Cardiac fibroblast (primary cell): ENCODE results near the gene SCAPER.

Experiments
- DNase-seq, 2 donors: peaks; one replicate each; pipeline versions ENCODE4 v3.0.0 to v3.0.0-alpha.2; 2010; ENCODE audit warnings: low read depth in 2 of 2
- H3K4me3 ChIP-seq, 2 donors: replicated peaks in 1 of 2; 1 replicate in 1 of 2; 2 replicates in 1 of 2; pipeline ENCODE4 v1.5.1; 2011; ENCODE audit warnings: low read depth in 2 of 2, low read length in 2 of 2, mild to moderate bottlenecking in 2 of 2, moderate library complexity in 1 of 2
- TF ChIP-seq, protein P1 (sequence below): IDR thresholded peaks from one replicate; pipeline ENCODE4 v1.5.1; 2011; ENCODE audit warnings: low read depth, mild to moderate bottlenecking, low read length, inconsistent platforms

SCAPER gene

DNA sequence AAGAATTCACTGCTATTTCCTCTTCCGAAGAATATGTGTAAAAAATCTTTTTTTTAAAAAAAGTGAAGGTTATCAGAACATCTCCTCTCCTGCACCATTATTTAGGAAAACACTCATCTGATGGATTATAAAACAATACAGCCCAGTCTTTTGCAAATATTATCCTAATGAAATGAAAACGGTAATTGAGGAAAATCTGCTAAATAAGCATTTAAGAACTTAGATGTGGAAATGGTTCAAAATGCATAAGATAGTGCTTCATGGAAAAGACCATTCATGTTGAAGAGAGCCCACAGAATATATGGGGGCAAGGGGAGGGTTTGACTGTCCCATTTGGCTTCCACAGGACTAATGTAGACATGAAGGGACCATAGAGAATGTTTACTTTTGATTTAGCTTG is 520.7 kb downstream of the SCAPER start:
- H3K4me3 ChIP-seq, result no peak overlapping the region
- DNase-seq, result no peak
- TF ChIP-seq, protein P1, sequence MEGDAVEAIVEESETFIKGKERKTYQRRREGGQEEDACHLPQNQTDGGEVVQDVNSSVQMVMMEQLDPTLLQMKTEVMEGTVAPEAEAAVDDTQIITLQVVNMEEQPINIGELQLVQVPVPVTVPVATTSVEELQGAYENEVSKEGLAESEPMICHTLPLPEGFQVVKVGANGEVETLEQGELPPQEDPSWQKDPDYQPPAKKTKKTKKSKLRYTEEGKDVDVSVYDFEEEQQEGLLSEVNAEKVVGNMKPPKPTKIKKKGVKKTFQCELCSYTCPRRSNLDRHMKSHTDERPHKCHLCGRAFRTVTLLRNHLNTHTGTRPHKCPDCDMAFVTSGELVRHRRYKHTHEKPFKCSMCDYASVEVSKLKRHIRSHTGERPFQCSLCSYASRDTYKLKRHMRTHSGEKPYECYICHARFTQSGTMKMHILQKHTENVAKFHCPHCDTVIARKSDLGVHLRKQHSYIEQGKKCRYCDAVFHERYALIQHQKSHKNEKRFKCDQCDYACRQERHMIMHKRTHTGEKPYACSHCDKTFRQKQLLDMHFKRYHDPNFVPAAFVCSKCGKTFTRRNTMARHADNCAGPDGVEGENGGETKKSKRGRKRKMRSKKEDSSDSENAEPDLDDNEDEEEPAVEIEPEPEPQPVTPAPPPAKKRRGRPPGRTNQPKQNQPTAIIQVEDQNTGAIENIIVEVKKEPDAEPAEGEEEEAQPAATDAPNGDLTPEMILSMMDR, result no peak

DNA sequence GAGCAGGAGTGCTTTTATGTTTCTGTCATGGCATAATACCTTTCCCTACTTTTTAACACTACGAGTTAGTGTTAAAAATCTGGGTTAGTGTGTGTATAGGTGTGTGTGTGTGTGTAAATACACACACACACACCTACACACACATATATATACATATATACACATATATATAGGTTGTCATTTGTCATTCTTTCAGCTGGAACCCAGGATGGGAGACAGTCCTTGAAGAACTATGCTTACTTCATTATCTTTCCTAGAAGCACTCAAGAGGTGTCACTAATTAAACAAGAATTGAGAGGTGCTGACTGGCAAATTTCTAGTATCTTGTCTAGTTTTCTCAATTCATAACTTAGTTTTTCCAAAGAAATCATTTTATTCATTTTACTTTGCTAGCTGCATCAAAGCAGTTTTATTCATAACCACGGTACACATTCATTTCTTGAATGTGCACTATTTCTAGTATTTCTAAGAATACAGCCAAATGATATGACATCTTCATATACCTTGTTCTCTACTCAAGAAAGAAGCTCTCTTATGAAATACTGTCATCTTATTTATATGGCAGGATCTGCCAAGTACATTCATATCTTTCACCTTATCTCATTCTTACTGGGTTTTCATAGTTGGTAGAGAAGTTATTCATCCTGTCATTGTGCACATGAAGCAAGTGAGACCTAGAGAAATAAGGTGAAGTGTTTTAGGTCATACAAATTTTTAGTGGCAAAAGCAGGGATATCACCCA is 522.0 kb downstream of the SCAPER start:
- no peak overlapping the region for H3K4me3 ChIP-seq
- TF ChIP-seq, protein P1, result no peak
- DNase-seq, result no peak

DNA sequence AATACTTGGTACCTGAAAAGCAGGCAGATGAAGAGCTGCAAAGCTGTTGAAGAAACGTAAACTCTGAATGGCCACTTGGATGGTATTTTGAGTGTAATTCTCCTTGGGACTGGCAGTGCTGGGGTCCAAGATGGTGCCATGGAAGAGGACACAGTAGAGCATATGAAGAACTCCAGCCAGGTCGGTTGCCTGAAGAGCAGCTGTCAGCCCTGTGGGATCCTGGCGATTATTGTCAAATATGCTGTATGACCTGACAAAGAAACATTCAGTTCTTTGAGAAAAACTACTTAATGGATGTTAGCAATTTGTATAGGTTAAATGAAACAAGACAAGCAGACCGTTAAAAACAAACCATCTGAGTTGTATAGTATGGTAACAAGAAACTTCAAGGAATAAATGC is 523.8 kb downstream of the SCAPER start:
- H3K4me3 ChIP-seq, result no peak overlapping the region
- DNase-seq, result no peak
- TF ChIP-seq, protein P1, result no peak

DNA sequence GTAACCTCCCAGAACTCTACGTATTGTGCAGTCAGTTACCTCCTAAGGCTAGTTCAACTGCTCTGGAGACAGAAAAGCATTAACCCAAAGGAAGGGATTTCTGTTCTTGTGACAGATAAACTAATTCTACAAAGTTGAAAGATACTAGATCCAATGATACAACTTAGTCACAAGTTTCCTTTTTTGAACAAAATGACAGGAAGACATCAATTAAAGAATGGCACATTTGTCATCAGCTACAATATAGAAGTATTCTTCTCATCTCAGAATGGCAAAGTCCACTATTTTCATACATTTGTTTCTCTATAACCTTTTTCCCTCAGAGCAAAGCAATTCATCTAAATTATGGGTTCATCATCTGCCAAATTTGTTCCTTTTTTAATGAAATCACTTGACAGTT is 524.9 kb downstream of the SCAPER start:
- TF ChIP-seq, protein P1, result no peak
- no peak overlapping the region for H3K4me3 ChIP-seq
- no peak for DNase-seq

DNA sequence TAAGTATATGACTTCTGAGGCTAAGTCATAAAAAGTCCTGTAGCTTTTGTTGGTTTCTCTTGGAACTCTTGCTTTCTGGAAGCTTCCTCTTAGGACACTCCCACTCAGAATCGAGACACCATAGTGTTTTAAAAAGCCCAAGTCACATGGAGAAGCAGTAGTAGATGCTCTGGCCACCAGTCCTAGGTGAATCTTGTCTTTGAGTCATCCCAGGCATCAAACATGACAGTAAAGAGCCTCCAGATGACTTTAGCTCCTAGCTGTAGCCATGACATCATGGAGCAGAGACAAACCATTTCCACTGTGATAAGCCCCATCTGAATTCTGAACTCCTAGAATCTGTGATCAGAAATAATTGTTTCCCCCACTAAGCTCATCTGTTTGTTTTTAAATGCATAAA is 526.4 kb downstream of the SCAPER start:
- DNase-seq, result no peak
- TF ChIP-seq, protein P1, result no peak
- H3K4me3 ChIP-seq, result no peak overlapping the region

DNA sequence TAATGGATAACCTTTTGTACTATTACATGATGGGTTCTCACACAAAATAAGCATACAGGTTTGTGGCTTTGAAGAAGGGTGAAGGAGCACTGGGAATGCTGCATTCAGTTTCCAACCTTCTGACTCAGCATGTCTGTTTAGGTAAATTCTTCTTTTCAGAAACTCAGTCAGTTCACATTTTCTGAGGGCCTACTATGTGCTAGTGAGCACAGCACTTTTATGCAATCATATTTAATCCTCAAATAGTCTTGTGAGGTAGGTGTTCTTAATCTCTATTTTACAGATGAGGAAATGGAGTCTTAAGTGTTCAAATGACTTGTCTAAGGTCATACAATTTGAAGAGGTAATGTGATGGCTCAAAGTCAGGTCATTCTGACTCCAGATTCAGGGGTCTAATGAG is 527.4 kb downstream of the SCAPER start:
- TF ChIP-seq, protein P1, result no peak
- no peak overlapping the region for H3K4me3 ChIP-seq
- no peak for DNase-seq

DNA sequence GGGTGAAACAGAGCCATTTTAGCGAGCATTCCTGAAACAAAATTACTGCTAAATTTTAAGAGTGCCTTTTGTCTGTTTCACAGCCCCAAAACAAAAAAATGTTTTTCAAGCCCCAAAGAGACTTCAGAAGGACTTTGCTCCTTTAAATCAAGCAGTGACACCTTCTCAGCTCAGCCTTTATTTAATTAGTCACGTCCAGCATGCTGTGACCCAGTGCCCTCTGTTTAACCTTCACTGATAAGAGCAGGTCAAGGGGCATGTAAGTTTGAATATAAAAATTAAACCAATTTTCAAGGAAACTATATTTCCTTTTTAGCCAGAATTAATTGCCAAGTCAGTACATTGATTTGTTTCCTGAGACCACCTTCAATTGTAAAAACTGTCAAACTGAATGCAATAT is 527.9 kb downstream of the SCAPER start:
- TF ChIP-seq, protein P1, result no peak
- no peak overlapping the region for H3K4me3 ChIP-seq

More for the DNA sequence above, 527.9 kb downstream of the SCAPER start:
- no peak for DNase-seq
